NT2/D1 (cell line): ENCODE measurements around the gene NUDCD3.

Source experiments
- SUZ12 ChIP-seq: IDR thresholded peaks from 2 replicates; pipeline ENCODE4 v1.6.1; 2011; ENCODE audit not compliant: insufficient read length, insufficient read depth; ENCODE audit errors: extremely low read depth
- YY1 ChIP-seq: IDR thresholded peaks from 2 replicates; pipeline ENCODE4 v1.6.1; 2011; ENCODE audit not compliant: insufficient read length, insufficient read depth
- ZNF274 ChIP-seq: IDR thresholded peaks from 2 replicates; pipeline ENCODE4 v1.6.1; 2011; ENCODE audit warnings: mild to moderate bottlenecking, low read depth, low read length

- TF ChIP-seq YY1, result no peak
- TF ChIP-seq SUZ12, result no peak
- no peak for TF ChIP-seq ZNF274
Observed at GRCh38 chr7:44391171-44391570, 99.3 kb downstream of the NUDCD3 start.
